ENCODE results near the gene SRRM4. TPM values are rescaled to one million over a fixed set of nuclear protein-coding genes. Genes with fewer than 3 reads are reported as not detected.

The SRRM4 gene
- total RNA-seq, 1 experiment from 2014 or later, result 0.02 TPM

- Histone ChIP-seq H3K79me2 (ENCODE audit: insufficient read depth, low read length) (no peaks in the 10 kb centered on the region), H3K4me1 (ENCODE audit: control insufficient read depth in 1 of 2, insufficient read depth in 2 of 2, low read length in 2 of 2) (peaks cover 12 to 22% of the 10 kb centered on the region in 2 experiments; a peak in 3 of 4 replicates), H3K4me3 (replicated peaks in 1 of 2; ENCODE audit: low read depth in 1 of 2, low read length in 2 of 2) (no peak overlapping the region), H4K20me1 (ENCODE audit: insufficient read depth) (no peaks in the 10 kb centered on the region), H3K9me2 (ENCODE audit: insufficient read depth) (no peaks in the 10 kb centered on the region), H3K9me3 (ENCODE audit: control insufficient read depth in 1 of 2, insufficient read depth in 1 of 2, low read depth in 1 of 2, low read length in 2 of 2) (no peaks in the 10 kb centered on the region), H3K9ac (ENCODE audit: low read length) (no peak overlapping the region), H2AFZ (ENCODE audit: low read depth, low read length, poor library complexity, severe bottlenecking) (no peak overlapping the region), H3K27me3 (ENCODE audit: insufficient read depth, low read length) (peaks cover 3% of the 10 kb centered on the region; the same call in 1 of the 2 replicates), H3K27ac (ENCODE audit: low read depth, low read length) (no peak overlapping the region), H3K4me2 (ENCODE audit: low read length) (no peak overlapping the region), H3K36me3 (ENCODE audit: control insufficient read depth in 1 of 2, insufficient read depth in 2 of 2, low read length in 2 of 2) (no peaks in the 10 kb centered on the region)
- RAD21 ChIA-PET (ENCODE audit: low non-redundant PET in 1 of 2, low total read pairs in 2 of 2, uncharacterized antibody in 2 of 2, unreplicated experiment in 2 of 2), result no interaction called here
- TF ChIP-seq FOSL1 (IDR thresholded peaks at IDR 0.05; ENCODE audit: low read depth) (no peak), EZH2 (IDR thresholded peaks at IDR 0.05) (no peak), SRF (IDR thresholded peaks at IDR 0.05; ENCODE audit: low read depth) (no peak), ZFX (IDR thresholded peaks at IDR 0.05) (no peak), TCF7L2 (IDR thresholded peaks at IDR 0.05; ENCODE audit: borderline replicate concordance, extremely low read depth, insufficient read depth, insufficient read length) (no peak), CTCF (IDR thresholded peaks at IDR 0.05 in 2 of 3, conservative IDR thresholded peaks at IDR 0.05 in 1 of 3; ENCODE audit: borderline replicate concordance in 1 of 3, insufficient read depth in 1 of 3, low read depth in 2 of 3, low read length in 2 of 3) (no peak), RAD21 (IDR thresholded peaks at IDR 0.05; ENCODE audit: low read depth) (no peak), EGR1 (IDR thresholded peaks at IDR 0.05; ENCODE audit: low read depth) (no peak), REST (IDR thresholded peaks at IDR 0.05; ENCODE audit: low read depth) (no peak), YY1 (IDR thresholded peaks at IDR 0.05; ENCODE audit: extremely low read depth, insufficient replicate concordance, low read depth, low read length) (no peak), ELF1 (IDR thresholded peaks at IDR 0.05; ENCODE audit: borderline replicate concordance, low read depth) (no peak), ZBTB33 (IDR thresholded peaks at IDR 0.05; ENCODE audit: extremely low read depth, insufficient replicate concordance, low read length) (no peak), CEBPB (IDR thresholded peaks at IDR 0.05; ENCODE audit: low read depth) (no peak), SIN3A (IDR thresholded peaks at IDR 0.05; ENCODE audit: low read depth) (no peak), CBX3 (IDR thresholded peaks at IDR 0.05; ENCODE audit: low read depth) (no peak)
- intact Hi-C loops (cut with micrococcal nuclease), result no loop called here
- CTCF ChIA-PET, result no interaction called here
- POLR2A ChIA-PET, result no interaction called here
- no TSS peak for BruUV-seq (replicated peaks)
- ATAC-seq (no peak), DNase-seq (ENCODE audit: low read depth, low spot score) (no peak)
These were observed 170.2 kb downstream of the SRRM4 start for GRCh38 chr12:119151445-119152026.

Measured in HCT116 (cell line).